Transverse colon (tissue), 4 donors: ENCODE results near the gene TNC.

Experiments
- CTCF ChIP-seq, 5 experiments: fragments of 200-600 bp in 3 of 5; fragments of 450-650 bp in 2 of 5; sonication (generic) in 3 of 5; IDR thresholded peaks; 1 replicate in 2 of 5; 2 replicates in 3 of 5; pipeline ENCODE4 v1.5.1; 2016 to 2017; ENCODE audit warnings: antibody characterized with exemption in 5 of 5, inconsistent platforms in 3 of 5, mild to moderate bottlenecking in 2 of 5, moderate library complexity in 1 of 5
- POLR2A ChIP-seq: fragments of 450-650 bp; IDR thresholded peaks from one replicate; pipeline ENCODE4 v1.6.1; 2016; ENCODE audit warnings: antibody characterized with exemption, mild to moderate bottlenecking, moderate library complexity
- POLR2AphosphoS5 ChIP-seq, 3 donors: sonication (generic); formaldehyde crosslinking; IDR thresholded peaks; one replicate each; pipeline ENCODE4 v1.6.1; 2016; ENCODE audit warnings: antibody characterized with exemption in 3 of 3

- TF ChIP-seq CTCF (IDR thresholded peaks at IDR 0.05) (no peak), POLR2AphosphoS5 (IDR thresholded peaks at IDR 0.05) (no peak), POLR2A (no peak)
These were observed 130.8 kb downstream of the TNC start for GRCh38 chr9:114987116-114987515.
